ENCODE results near the gene PRSS58. TPM values are rescaled to one million over a fixed set of nuclear protein-coding genes. Genes with fewer than 3 reads are reported as not detected.

The PRSS58 gene
- total RNA-seq, 1 experiment from 2014 or later, result not detected

GRCh38 chr7:142263598-142264380 lies 5.9 kb upstream of the PRSS58 start:
- Histone ChIP-seq H3K36me3 (no peaks in the 10 kb centered on the region), H3K9me3 (replicated peaks) (no peaks in the 10 kb centered on the region), H3K4me3 (no peak overlapping the region), H3K27me3 (replicated peaks) (0 out of 2 replicates have a peak, but pooled peaks cover 2% of the 10 kb centered on the region), H3K4me1 (replicated peaks) (peaks cover 11% of the 10 kb centered on the region), H3K27ac (no peak overlapping the region)
- DNase-seq (ENCODE audit: low read depth in 1 of 2, low spot score in 2 of 2), result peak in 1 of 2 experiments; percentile 56

GRCh38 chr7:142250705-142251104 lies 7.2 kb downstream of the PRSS58 start:
- peaks cover 12% of the 10 kb centered on the region for H3K4me1 ChIP-seq (replicated peaks)
- H3K27me3 ChIP-seq (replicated peaks), result no peaks in the 10 kb centered on the region
- DNase-seq (ENCODE audit: low read depth in 1 of 2, low spot score in 2 of 2), result peak; percentile 50 to 51
- no peak overlapping the region for H3K4me3 ChIP-seq
- no peaks in the 10 kb centered on the region for H3K9me3 ChIP-seq (replicated peaks)
- H3K27ac ChIP-seq, result peak overlapping the region; percentile 55
- no peaks in the 10 kb centered on the region for H3K36me3 ChIP-seq

- Histone ChIP-seq H3K27me3 (replicated peaks) (no peaks in the 10 kb centered on the region), H3K36me3 (no peaks in the 10 kb centered on the region), H3K27ac (no peak overlapping the region), H3K9me3 (replicated peaks) (no peaks in the 10 kb centered on the region), H3K4me3 (no peak overlapping the region), H3K4me1 (replicated peaks) (peaks cover 12% of the 10 kb centered on the region)
- no peak for DNase-seq (ENCODE audit: low read depth in 1 of 2, low spot score in 2 of 2)
Measured at GRCh38 chr7:142249918-142250317, 7.9 kb downstream of the PRSS58 start.

- Histone ChIP-seq H3K4me1 (replicated peaks) (peaks cover 12% of the 10 kb centered on the region), H3K27me3 (replicated peaks) (no peaks in the 10 kb centered on the region; the same call in 1 of the 2 replicates), H3K4me3 (no peak overlapping the region), H3K36me3 (no peaks in the 10 kb centered on the region), H3K9me3 (replicated peaks) (no peaks in the 10 kb centered on the region), H3K27ac (no peak overlapping the region)
- no peak for DNase-seq (ENCODE audit: low read depth in 1 of 2, low spot score in 2 of 2)
Measured at GRCh38 chr7:142248166-142249160, 9.4 kb downstream of the PRSS58 start.

GRCh38 chr7:142243823-142244222 lies 14.0 kb downstream of the PRSS58 start:
- H3K4me1 ChIP-seq (replicated peaks), result no peaks in the 10 kb centered on the region
- no peak overlapping the region for H3K27ac ChIP-seq
- no peaks in the 10 kb centered on the region for H3K36me3 ChIP-seq
- no peaks in the 10 kb centered on the region for H3K9me3 ChIP-seq (replicated peaks)
- H3K27me3 ChIP-seq (replicated peaks), result peaks cover 11% of the 10 kb centered on the region; the same call in 1 of the 2 replicates
- no peak for DNase-seq (ENCODE audit: low read depth in 1 of 2, low spot score in 2 of 2)
- H3K4me3 ChIP-seq, result no peak overlapping the region

- Histone ChIP-seq H3K27me3 (replicated peaks) (peaks cover 22% of the 10 kb centered on the region), H3K9me3 (replicated peaks) (no peaks in the 10 kb centered on the region), H3K4me3 (no peak overlapping the region), H3K36me3 (no peaks in the 10 kb centered on the region), H3K4me1 (replicated peaks) (no peaks in the 10 kb centered on the region), H3K27ac (no peak overlapping the region)
- no peak for DNase-seq (ENCODE audit: low read depth in 1 of 2, low spot score in 2 of 2)
Measured at GRCh38 chr7:142240546-142240945, 17.3 kb downstream of the PRSS58 start.

GRCh38 chr7:142231716-142232115 lies 26.1 kb downstream of the PRSS58 start:
- Histone ChIP-seq H3K4me3 (no peak overlapping the region), H3K9me3 (replicated peaks) (no peaks in the 10 kb centered on the region), H3K27ac (no peak overlapping the region), H3K27me3 (replicated peaks) (peaks cover 20% of the 10 kb centered on the region), H3K36me3 (no peaks in the 10 kb centered on the region), H3K4me1 (replicated peaks) (no peaks in the 10 kb centered on the region)
- peak in 1 of 2 experiments; percentile 52 for DNase-seq (ENCODE audit: low read depth in 1 of 2, low spot score in 2 of 2)

- H3K4me3 ChIP-seq, result no peak overlapping the region
- no peak overlapping the region for H3K27ac ChIP-seq
- H3K36me3 ChIP-seq, result no peaks in the 10 kb centered on the region
- H3K27me3 ChIP-seq (replicated peaks), result peaks cover 12% of the 10 kb centered on the region
- H3K4me1 ChIP-seq (replicated peaks), result no peaks in the 10 kb centered on the region
- no peak for DNase-seq (ENCODE audit: low read depth in 1 of 2, low spot score in 2 of 2)
- H3K9me3 ChIP-seq (replicated peaks), result no peaks in the 10 kb centered on the region
Measured at GRCh38 chr7:142228537-142229104, 29.2 kb downstream of the PRSS58 start.

Other genes starting within 250 kb of the PRSS58 start
- not detected in 2 replicates for gene MGAM2, start 146.3 kb downstream of the PRSS58 start, total RNA-seq (2014; rRNA removed; shearing (Covaris generic))

Data from SJSA1 (cell line).